Skeletal muscle cell (primary cell): ENCODE measurements around the gene C3.
"Not testable (repeated sequence)": the region's sequence is repeated elsewhere in the genome, so short reads cannot be mapped to it uniquely, and the experiment has no call there.

Experiments
- DNase-seq: peaks from one replicate; pipeline ENCODE4 v3.0.0-alpha.2; 2010; ENCODE audit warnings: low read depth
- H3K4me3 ChIP-seq: 2 replicates; pipeline ENCODE4 v1.5.1; 2011; ENCODE audit warnings: low read depth, mild to moderate bottlenecking, control low read depth, low read length, moderate library complexity

Gene C3

DNA sequence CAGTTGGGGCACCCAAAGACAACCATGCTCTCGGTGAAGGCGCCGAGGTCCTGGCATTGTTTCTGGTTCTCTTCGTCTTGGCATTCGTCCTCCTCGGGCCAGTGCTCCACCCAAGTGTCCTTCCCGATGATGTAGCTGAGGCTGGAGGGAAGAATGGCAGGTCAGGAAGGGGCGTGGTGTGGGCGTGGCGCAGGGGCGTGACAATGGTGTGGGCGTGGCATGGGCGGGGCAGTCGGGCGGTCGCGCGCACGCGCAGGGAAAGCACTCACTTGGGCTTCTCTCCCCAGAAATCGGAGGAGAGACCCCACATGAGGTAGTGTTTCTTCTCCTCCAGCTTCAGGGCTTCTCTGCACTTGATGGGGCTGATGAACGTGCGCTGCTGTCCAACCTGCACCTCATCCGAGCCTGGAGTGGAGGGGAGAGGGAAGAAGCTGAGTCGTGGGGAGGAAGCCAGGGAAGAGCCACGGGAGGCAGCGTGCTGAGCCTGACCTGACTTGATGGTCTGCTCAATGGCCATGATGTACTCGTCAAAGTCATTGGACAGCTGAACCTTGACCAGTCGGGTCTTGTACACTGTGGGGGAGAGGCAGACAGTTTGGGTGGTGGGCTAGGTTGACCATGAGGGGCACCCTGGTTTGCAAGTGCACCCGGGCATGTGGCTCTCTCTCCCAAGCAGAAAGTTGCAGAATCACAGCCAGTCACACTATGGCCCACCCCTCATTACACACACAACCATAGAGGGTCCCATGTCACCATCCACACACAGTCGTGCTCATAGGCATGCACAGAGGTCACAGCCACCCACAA lies 42.4 kb downstream of the C3 start:
- DNase-seq, result no peak
- no peak overlapping the region for H3K4me3 ChIP-seq

GRCh38 chr19:6677495-6677882 lies 43.0 kb downstream of the C3 start:
- H3K4me3 ChIP-seq, result no peak overlapping the region
- no peak for DNase-seq

DNA sequence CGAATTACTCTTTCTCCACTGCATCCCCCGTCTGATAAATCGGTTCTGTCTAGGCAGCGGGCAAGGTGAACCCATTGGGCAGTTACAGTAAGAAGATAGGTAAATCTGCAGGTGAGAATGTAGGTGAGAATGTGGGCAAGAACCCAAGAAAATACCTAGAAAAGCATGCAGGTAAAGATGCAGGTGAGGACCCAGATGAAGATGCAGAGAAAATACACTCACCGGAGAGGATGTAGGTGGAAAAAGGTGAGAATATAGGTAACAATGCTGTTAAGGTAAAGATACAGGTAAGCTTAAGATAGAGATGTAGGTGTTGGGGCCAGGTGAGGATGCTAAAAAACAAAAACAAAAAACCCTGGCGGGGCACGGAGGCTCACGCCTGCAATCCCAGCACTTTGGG lies 44.2 kb downstream of the C3 start:
- no peak for DNase-seq
- H3K4me3 ChIP-seq, result no peak overlapping the region

- no peak overlapping the region for H3K4me3 ChIP-seq
- peak; percentile 31 for DNase-seq
Measured at GRCh38 chr19:6674868-6675305, 45.6 kb downstream of the C3 start.

- H3K4me3 ChIP-seq, DNase-seq: not testable (repeated sequence)
Measured at GRCh38 chr19:6674408-6674807, 46.0 kb downstream of the C3 start.

- no peak overlapping the region for H3K4me3 ChIP-seq
- no peak for DNase-seq
Measured at GRCh38 chr19:6672693-6673290, 47.7 kb downstream of the C3 start.

GRCh38 chr19:6671960-6672359 lies 48.5 kb downstream of the C3 start:
- no peak for DNase-seq
- no peak overlapping the region for H3K4me3 ChIP-seq

DNA sequence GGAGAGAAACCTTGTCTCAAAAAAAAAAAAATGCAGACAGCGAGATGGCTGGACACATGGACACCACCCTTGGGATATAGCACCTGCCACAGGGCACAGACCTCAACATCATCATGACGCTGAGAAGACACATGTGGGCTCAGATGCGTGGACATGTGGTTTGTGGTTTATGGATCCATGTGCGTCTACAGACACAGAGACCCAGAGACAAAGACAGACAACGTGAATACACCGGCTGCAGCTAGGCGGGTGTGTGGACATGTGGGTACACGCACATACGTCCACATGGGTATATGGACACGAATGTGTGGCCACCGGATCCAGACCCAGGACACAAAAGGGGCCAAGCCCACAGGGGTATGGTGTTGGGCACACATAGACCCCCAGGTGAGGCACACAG lies 51.8 kb downstream of the C3 start:
- no peak overlapping the region for H3K4me3 ChIP-seq
- DNase-seq, result no peak

GRCh38 chr19:6667114-6667627 lies 53.3 kb downstream of the C3 start:
- DNase-seq, result no peak
- no peak overlapping the region for H3K4me3 ChIP-seq

GRCh38 chr19:6664916-6665315 lies 55.5 kb downstream of the C3 start:
- DNase-seq, result no peak
- H3K4me3 ChIP-seq, result no peak overlapping the region

GRCh38 chr19:6663236-6664201 lies 56.9 kb downstream of the C3 start:
- no peak for DNase-seq
- H3K4me3 ChIP-seq, result no peak overlapping the region

DNA sequence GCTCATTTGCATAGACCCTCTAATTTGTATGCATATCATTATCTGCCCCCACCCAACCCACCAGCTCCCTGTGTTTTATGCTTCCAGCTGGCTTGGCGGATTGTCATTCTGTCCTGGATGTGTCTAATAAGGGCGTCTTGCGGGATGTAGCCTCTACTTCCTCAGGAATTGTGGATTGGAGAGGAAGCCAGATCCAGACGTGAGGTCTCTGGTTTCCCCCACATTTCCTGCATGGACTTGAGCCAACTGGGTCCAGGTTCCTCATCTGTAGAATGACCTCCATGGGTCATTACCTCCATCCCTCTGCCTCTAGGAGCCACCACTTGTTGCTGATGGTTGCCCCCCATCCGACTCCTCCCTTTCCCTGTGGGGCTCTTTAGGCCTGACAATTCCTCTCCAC lies 57.7 kb downstream of the C3 start:
- no peak overlapping the region for H3K4me3 ChIP-seq
- no peak for DNase-seq

DNA sequence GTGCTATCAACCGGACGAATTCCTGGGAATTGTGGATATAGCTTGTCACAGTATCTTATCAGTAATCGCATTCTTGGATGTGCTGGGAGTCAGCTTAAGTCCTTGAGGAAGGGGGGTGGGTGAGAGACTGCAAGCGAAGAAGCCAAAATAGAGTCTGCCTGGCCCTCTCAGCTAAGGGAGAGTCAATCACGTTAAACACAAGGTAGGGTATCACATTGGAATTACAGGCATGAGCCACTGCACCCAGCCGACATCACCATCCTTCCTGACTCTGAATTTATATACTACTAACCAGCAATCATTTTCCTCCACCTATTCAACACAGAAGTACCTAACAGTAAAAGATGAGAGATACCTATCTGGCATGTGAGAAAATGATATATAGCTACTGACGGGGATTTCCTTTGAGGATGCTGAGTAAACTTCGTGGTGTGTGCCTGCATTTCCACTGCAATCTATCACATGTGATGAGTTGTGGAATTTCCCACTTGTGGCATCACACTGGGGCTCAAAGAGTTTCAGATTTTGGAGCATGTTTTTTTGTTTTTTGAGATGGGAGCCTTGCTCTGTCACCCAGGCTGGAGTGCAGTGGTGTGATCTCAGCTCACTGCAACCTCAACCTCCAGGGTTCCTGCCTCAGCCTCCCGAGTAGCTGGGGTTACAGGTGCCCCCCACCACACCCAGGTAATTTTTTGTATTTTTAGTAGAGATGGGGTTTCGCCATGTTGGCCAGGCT lies 58.8 kb downstream of the C3 start:
- H3K4me3 ChIP-seq, DNase-seq: not testable (repeated sequence)

- no peak for DNase-seq
- H3K4me3 ChIP-seq, result no peak overlapping the region
Measured at GRCh38 chr19:6660930-6661329, 59.5 kb downstream of the C3 start.

GRCh38 chr19:6656390-6656789 lies 64.1 kb downstream of the C3 start:
- DNase-seq, H3K4me3 ChIP-seq: not testable (repeated sequence)

DNA sequence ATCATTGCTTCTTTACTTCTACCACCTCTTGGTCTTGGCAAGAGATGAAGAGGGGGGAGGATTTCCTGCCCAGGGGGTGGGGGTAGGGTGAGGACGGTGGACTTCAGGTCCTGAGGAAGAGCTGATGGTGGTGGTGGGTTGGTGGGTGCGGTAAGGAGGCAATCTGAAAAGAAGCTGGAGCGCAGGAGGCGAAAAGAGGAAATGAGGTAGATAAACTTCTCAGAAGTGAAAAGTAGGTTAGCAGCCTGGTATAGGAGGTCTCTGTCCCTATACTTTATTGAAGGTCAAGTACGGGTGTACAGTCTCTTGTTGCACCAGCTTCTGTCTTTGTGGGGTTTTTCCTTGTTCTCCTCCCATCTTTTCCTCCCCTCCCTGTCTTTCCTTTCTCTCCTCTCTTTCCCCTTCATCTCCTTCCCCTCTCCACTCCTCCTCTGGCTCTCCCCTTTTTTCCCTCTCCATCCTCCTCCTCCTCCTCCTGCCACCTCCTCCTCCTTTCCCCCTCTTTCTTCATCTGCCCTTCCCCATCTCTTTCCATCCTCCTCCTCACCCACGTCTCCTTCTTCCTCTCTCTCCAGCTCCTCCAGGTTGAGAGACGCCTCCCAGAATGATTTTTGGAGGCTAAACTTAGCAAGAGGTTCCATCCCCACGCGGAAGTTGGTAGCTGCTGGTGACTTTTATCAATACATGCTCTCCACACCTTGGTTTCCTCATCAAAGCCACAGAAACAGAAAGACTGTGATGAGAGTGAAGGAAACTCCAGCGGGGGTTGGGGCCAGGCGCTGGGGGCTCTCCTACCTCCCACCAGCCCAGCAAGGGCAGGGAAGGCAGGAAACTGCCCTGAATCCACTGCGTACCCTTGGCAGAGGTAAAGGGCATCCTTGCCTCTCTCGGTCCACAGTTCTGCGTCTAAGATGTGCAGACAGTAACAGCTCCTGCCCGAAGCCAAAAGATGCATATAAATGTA lies 65.8 kb downstream of the C3 start:
- no peak overlapping the region for H3K4me3 ChIP-seq
- DNase-seq, result no peak

GRCh38 chr19:6652805-6653094 lies 67.7 kb downstream of the C3 start:
- DNase-seq, result no peak

More at GRCh38 chr19:6652805-6653094, 67.7 kb downstream of the C3 start:
- H3K4me3 ChIP-seq, result no peak overlapping the region
